GM19467 (cell line): Measurements from ENCODE around the gene DROSHA.
A peak's percentile ranks its signal among the peaks of the same experiment; 100 is the strongest.
"Not testable (repeated sequence)": the region's sequence is repeated elsewhere in the genome, so short reads cannot be mapped to it uniquely, and the experiment has no call there.

Source experiments
- ATAC-seq: cut with Tn5 transposase; IDR thresholded peaks from one replicate; pipeline ENCODE4 v1.9.1; 2021; ENCODE audit warnings: mild to moderate bottlenecking, moderate library complexity; ENCODE audit not compliant: unreplicated experiment

The DROSHA gene

GRCh38 chr5:31531888-31532547, at the start of gene DROSHA, which contains the start of gene C5orf22:
DROSHA (minus strand) TSS chr5:31532093; CDS start chr5:31529059, 3,034 bp downstream.
C5orf22 (plus strand) TSS chr5:31532301; CDS start chr5:31532393, 92 bp downstream.
- ATAC-seq, result peak; percentile 94

- no peak for ATAC-seq
Observed at GRCh38 chr5:31579558-31579957, 47.7 kb upstream of the DROSHA start.

GRCh38 chr5:31577438-31577837, 45.5 kb upstream of the DROSHA start:
- no peak for ATAC-seq

- no peak for ATAC-seq
Observed at GRCh38 chr5:31574772-31575171, 42.9 kb upstream of the DROSHA start.

GRCh38 chr5:31573494-31574142, 41.7 kb upstream of the DROSHA start:
- ATAC-seq, result no peak

GRCh38 chr5:31569068-31569467, 37.2 kb upstream of the DROSHA start:
- no peak for ATAC-seq

GRCh38 chr5:31568302-31568835, 36.5 kb upstream of the DROSHA start:
- no peak for ATAC-seq

- not testable (repeated sequence) for ATAC-seq
Observed at GRCh38 chr5:31566362-31566761, 34.5 kb upstream of the DROSHA start.

- ATAC-seq, result no peak
Observed at GRCh38 chr5:31563216-31563615, 31.3 kb upstream of the DROSHA start.

- no peak for ATAC-seq
Observed at GRCh38 chr5:31561946-31562345, 30.1 kb upstream of the DROSHA start.

GRCh38 chr5:31559942-31560341, 28.0 kb upstream of the DROSHA start:
- no peak for ATAC-seq

- no peak for ATAC-seq
Observed at GRCh38 chr5:31556461-31556860, 24.6 kb upstream of the DROSHA start.

GRCh38 chr5:31554552-31554951, 22.7 kb upstream of the DROSHA start:
- ATAC-seq, result no peak

- ATAC-seq, result no peak
Observed at GRCh38 chr5:31553863-31554262, 22.0 kb upstream of the DROSHA start.

- no peak for ATAC-seq
Observed at GRCh38 chr5:31551878-31552277, 20.0 kb upstream of the DROSHA start.

- ATAC-seq, result not testable (repeated sequence)
Observed at GRCh38 chr5:31549114-31549513, 17.2 kb upstream of the DROSHA start.

- ATAC-seq, result no peak
Observed at GRCh38 chr5:31537851-31538250, 6.0 kb upstream of the DROSHA start.

GRCh38 chr5:31537349-31537748, 5.5 kb upstream of the DROSHA start:
- no peak for ATAC-seq

- ATAC-seq, result no peak
Observed at GRCh38 chr5:31536873-31537272, 5.0 kb upstream of the DROSHA start.

GRCh38 chr5:31534527-31535046, 2.7 kb upstream of the DROSHA start:
- ATAC-seq, result no peak

- peak; percentile 33 for ATAC-seq
Observed at GRCh38 chr5:31531543-31531887, 378 bp downstream of the DROSHA start.
